HG03025 (cell line): ENCODE measurements around the gene ALDOB.

Experiments used
- ATAC-seq: cut with Tn5 transposase; IDR thresholded peaks from one replicate; pipeline ENCODE4 v1.9.1; 2021; ENCODE audit warnings: mild to moderate bottlenecking, moderate library complexity; ENCODE audit not compliant: unreplicated experiment, low FRiP score

Gene ALDOB

DNA sequence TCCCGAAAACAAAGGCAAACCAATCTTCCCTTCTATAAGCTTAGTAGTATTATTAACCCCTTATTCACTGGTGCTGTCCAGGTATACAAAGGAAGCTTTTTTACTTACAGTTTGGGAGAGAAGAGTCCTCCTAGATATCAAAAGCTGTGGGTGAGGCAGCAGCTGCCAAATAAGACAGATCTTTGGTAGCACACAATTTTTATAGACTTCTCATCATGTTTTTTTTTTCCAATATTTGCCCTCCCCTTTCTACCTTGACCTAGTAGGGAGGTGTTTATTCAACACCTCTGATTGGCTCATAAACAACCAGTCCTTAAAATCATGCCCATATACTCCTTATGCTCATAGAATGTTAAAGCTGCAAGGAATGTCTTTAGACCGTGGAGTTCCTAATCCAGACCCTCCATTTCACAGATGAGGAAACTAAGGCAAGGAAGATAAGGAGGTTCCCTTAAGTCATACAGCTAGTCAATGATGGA is at the start of gene ALDOB:
Gene ALDOB (minus strand): TSS at position 174 of the 479 bp plus-strand sequence. CDS start 4,887 bp downstream, outside the sequence.
- ATAC-seq = no peak

DNA sequence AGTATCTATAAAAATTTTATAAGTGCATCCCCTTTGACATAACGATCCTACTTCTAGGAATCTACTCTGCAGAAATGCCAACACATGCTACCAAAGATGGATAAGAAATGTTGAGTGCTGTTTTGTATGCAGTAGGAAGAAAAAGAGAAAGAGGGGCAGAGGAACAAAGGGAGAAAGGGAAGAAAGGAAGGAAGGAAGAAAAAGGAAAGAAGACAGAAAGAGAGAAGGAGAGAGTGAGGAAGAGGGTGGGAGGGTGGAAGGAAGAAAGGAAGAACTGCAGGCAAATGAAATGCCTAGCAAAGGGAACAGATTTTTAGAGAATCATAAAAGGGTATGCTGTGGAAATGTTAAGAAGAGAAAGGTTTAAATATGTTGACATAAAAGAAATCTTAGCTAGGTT is 48.5 kb upstream of the ALDOB start:
- ATAC-seq = no peak

DNA sequence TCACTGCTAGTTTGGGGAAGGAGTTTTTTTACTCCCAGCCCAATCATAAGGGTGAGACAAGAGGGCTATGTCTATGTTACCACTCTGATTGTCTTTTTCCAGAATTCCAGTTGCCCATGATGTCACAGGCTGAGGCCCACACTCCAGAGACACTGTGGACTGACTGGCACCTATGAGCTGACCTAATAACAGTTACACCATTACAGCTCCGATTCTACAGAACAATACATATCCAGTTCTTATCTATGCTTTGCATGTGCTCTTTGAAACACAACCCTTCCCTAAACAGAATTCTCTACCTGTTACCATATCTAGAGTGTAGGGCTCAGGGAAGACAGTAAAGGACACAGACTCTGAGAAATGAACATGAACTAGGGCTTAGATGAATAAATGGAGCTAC is 45.7 kb upstream of the ALDOB start:
- no peak for ATAC-seq

DNA sequence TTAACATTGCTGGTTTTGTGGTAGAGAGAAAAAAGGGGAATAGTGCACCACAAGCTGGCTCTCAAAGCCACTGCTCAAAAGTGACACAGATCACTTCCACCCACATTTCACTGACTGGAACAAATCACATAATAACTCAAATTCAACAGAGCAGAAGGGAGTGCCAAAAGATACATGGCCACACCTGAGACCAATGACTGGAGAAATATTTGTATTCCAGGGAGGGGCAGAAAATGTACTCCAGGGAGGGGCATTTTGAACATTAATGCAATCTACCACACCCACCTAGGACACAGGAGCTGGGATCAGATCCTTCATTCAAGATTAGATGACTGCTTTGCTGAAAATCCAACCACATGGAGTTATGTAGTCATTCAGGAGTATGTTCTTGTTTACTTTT is 44.8 kb upstream of the ALDOB start:
- no peak for ATAC-seq

DNA sequence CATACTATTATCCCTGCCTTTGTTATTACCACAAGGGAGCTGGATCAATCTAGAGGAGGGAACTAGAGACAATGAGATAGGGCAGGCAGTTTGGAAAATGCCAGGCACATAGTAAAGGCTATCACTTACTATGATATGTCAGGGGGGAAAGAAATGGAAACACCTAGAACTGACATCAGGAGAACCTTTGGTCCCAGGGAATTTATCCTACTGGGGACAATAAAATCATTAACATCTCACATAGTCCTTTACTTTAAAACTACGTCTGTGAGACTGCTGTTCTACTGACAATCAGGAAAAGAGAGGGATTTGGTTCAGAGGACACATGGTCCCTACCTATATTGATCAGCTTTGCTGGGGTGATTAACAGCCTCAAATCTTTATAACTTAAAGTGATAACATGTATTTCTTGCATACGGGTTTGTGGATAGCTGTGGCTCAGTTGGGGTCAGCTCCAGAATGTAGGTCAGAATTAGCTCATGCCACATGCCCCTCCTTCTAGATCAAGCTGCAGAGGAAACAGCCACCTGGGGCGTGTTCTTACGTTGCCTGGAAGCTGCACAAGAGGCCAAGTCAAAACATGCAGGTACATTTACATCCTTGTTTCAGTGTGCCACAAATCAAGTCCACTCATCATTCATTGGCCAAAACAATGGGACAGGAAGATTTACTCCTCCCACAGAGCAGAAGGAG is 43.9 kb upstream of the ALDOB start:
- no peak for ATAC-seq

DNA sequence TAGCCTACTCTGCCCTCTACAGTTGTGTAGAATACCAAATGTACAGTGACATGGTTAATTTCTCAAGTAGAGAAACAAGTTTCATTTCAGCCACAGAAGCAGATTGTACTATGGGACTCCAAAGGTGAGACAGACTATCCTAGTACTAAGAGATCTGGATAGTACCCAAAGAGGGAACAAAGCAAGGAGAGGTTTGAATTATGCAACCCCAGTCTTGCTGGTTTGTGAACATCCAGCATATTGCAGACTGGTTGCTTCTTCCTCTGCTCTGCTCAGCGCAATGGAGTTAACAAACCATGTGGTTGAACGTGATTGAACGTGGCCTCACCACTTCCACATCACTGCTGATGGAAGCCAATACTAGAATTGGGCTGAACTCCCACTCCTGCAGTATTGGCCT is 43.3 kb upstream of the ALDOB start:
- no peak for ATAC-seq

DNA sequence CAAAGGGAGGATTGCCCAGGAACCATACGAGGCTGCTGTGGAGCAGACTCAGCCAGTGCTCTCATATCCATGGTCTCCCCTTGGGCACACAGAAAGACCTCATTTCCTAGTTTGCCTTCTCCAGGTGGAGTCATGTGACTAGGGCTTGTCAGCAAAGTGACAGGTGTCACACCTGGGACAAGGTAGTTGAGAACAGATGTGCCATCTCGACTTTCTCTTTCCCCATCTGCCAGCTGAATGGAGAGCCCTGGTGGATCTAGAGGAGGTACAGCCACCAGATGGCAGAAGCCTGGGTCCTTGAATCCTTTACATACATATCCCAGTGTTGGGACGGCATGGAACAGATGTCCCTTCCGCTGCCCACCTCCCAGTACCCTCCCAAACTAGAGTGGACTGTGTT is 42.9 kb upstream of the ALDOB start:
- ATAC-seq = no peak

DNA sequence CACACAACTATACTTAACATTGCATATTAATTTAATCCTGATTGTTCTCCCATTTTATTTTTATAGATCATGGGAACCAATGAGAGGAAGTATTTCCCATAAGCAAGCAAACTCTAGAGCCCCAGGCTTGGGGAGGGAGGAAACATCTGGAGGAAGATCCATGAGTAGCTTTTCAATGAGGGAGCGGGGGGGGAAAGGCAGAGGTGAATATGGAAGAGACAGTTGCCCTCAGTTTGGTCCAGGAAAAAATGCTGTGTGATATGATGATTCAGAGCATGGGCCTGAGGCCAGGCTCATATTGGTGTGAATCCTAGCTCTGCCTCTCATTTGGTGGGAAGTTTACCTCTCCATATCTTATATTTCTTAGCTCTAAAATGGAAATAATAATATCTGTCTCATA is 42.2 kb upstream of the ALDOB start:
- no peak for ATAC-seq

DNA sequence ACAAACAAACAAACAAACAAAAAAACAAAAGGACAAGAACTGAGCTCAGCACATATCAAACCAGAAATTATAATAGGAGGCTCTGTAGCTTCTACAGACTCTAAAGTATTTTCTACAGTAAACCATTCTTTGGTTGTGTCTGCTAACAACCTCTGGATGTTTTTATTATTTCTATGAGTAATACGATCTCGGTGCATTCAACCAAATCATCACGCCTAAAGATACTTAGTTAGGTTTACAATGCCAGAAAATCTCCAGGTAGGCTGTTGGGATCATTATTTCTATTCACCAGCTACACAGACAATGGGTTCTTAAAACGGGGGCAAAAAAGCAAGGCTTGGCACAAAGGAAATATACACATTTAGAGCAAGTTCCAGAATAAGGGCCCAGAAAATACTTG is 41.6 kb upstream of the ALDOB start:
- no peak for ATAC-seq

DNA sequence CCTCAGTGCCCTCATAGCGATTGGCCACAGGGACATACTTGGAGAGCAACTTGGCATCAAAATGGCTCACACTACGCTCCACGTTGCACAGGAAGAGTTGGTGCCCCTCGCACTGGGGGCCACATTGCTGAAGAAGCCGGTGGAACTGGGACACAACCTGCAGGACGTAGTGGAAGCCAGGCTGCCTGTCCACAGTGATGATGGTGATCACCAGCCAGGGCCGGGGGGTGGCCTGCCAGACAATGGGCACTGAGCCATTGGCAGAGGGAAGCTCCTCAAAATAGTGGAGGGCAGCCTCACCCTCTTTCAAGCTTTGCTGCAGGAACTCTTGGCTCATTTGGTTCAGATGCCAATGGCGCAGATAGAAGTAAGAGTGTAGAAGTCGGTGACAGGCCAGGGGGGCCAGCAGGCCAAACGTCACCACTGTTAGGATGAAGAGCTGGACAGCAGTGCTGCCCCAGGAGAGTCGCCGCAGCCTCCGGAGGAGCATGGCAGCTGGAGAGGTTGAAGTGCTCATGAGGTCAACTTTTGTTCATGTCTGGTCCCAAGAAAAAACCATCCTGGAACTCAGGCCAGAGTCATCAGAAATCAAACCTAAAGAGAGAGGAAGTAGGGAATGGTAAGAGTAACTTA is 41.1 kb upstream of the ALDOB start:
- ATAC-seq = no peak

DNA sequence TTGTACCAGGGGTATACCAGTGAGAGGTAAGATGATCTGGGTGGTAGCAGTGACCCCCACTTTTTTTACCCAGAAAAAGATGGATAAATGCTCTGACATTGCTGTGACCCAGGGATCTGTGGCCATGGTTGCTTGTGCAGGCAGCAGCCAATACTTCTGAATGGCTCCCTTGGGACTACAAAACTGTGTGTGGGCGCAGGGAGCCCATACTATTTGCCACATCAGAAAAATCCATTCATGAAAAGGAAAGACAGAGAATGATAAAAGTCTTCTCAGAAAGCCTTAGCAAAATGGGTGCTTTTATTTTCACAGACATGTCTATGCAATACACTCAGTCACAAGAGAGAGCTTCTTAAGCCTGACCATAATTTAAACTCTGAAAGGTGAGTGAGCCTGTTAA is 37.3 kb upstream of the ALDOB start:
- no peak for ATAC-seq

DNA sequence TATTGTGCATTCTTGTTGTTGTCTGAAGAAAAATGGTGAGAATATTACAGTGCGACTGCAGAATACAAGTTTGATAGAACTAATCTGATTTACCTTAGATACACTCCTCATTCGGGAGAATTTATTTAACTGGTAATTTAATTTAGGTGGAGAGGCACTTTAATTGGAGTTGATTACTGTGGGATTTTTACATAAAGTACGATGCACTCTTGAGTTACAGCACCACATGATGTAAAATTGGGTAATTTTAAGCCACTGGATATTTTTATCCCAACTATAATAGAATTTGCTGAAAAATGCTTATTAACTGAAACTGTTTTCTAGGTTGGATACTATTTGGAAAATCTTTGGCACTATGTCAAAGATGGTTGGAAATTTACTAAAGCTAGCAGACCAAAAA is 35.4 kb upstream of the ALDOB start:
- no peak for ATAC-seq

DNA sequence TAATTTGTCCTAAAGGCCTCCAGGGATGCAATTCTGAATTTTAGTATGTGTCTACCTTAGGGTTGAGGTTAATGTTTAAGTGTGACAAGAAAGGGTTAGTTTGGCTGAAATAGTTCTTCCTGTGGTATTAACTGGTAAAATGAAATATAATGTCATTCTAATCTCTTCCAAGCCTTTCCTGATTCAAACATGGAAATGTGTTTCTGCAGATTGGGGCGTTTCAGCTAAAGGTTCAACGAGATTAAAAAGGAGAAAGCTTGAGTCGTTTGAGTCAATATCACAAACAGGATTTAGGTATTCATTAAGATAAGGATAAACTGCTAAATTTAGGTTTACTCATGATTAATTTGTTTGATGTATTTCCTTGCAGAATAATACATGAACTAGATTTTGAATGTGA is 34.4 kb upstream of the ALDOB start:
- ATAC-seq = no peak

DNA sequence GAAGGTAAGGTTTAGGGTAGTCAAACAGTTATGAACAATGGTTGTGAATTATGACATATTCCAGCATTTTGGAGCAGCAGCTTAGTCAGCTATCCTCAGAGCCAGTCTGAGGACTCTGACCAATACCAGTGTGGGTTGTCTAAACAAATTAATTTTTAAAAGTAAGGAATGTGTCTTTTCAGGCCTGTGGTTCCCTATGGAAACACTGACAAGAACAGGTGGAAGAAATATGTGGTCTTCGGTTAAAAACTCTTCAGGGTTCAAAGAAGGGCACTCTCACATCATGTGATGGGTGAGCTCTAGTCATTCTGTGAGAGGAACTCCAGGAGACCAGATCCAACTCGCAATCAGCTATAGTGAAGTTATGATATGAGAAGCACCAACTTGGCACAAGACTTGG is 33.5 kb upstream of the ALDOB start:
- ATAC-seq = no peak

DNA sequence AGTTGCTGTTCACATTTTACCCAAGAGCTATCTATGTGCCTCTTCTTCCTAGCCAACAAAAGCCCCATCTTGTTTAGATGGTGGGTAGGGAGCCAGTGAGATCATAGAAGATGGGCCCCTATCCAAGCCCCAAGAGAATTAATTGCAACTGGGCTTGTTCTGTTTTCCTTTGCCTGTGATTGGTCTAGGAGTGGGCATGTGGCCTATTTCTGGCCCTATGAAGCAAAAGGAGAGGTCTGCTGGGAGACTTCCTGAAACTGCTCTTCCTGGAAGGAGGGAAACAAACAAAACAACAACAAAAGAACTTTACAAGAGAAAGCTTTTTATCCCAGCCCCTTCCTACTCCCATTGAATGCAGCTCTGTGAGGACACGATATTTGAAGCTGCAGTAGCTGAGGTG is 32.5 kb upstream of the ALDOB start:
- no peak for ATAC-seq

DNA sequence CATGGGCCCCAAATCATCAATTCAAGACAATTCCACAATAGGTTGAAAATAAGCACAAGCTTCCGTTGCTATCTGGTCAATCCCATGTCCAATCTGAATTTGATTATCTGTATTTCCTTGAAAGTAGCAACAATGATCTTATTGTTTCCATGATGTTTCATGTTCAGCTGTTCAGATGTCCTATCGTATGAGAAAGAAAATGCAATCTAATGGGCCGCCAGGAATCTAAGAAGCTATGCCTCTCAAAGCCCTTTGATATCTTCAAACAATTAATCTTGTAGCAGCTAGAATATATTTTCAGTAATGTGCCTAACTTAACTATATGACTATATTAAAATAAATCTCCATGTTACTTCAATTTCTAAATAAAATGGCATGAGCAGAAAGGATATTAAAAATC is 32.1 kb upstream of the ALDOB start:
- no peak for ATAC-seq

DNA sequence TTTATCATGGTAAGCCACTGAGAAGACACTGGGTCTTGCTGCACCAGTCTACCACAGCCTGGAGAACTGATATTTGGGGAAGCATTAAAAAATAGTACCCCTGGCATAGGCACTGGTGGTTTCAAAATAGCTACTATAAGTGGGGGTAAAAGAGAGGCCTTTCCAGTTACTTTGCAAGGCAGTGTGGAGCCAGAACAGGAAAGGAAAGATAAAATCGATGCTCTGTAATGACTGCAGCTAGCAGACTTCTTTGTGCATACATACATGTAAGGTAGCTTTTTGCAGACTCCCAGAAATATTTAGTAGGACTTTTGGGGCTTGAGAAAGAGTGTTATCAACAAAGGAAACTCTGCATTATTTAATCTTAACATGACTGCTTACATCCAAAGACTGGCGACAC is 31.3 kb upstream of the ALDOB start:
- ATAC-seq = no peak

DNA sequence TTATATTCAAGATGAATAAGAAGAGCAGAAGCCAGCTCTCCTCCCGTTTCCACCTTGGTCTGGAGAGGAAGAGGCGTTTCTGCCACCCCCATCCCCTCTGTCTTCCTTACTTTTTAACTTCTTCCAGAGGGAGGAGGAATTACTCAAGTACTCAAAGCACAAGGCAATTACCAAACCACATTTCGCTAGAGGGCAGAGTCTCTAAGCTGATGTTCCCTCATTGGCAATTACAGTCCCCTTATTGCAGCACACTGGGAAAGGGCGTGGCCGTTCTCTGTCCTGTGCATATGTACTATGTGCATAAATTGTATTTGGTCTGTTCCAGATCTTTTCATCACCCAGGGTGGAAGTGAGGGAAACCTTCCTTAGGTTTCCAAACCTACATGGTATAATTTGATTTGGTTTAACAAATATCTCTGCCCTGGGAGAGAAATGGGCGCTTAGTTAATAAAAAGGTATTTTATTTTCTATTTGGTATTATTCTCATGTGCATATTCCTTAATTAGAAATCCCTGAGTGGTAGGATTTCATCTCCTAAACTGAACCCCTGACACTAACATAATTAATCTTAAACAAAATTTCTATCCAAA is 29.8 kb upstream of the ALDOB start:
- no peak for ATAC-seq

DNA sequence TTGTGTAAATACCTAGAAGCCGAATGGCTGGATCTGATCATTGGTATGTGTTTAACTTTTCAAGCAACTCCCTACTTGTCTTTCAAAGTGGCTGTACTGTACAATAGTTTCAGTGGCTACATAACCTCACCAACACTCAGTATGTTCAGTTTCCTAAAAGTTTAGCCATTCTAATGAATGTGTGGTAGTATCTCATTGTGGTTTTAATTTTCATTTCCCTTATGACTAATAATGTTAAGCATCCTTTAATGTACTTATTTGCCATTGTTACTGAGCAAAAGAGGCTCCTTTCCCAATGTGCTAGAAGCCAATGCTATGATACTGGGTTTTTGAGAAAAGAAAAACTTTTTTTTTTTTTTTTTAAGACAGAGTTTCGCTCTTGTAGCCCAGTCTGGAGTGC is 27.8 kb upstream of the ALDOB start:
- ATAC-seq = no peak

DNA sequence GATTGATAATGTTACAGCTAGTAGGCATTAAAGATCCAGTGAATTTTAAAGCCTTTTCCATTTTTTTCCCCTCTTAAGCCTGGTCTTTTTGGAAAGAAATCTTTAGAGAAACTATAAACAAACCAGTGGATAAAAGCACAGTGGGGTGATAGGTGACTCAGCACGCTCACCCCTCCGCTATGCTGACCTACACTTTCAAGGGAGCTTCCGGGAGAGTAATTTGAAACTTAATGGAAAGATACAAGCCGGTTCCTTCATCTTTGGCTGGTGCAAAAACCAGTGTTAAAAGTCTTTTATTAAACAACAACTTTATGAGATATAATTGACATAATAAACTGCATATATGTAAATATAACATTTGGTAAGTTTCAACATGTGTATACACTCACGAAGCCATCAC is 27.0 kb upstream of the ALDOB start:
- ATAC-seq = no peak

DNA sequence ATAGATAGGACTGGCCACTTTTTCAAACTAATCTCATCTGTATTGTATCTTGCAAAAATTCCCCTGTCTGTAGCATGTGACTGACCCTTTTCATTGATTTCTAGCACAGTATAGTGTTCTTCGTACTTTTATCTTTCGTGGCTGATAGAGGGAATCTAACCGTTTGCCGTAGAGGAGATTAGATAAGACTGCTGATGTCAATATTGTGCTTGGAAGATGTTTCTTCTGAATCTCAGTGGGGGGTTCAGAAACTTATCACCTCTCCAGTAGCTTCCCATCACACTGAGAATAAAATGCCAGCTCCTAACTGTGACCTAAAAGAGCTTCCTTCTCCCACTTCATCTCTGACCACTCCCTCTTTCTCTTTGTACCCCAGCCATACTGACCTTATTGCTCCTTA is 25.4 kb upstream of the ALDOB start:
- ATAC-seq = no peak
